Measurements from ENCODE around the gene CLEC17A.

Gene CLEC17A

DNA sequence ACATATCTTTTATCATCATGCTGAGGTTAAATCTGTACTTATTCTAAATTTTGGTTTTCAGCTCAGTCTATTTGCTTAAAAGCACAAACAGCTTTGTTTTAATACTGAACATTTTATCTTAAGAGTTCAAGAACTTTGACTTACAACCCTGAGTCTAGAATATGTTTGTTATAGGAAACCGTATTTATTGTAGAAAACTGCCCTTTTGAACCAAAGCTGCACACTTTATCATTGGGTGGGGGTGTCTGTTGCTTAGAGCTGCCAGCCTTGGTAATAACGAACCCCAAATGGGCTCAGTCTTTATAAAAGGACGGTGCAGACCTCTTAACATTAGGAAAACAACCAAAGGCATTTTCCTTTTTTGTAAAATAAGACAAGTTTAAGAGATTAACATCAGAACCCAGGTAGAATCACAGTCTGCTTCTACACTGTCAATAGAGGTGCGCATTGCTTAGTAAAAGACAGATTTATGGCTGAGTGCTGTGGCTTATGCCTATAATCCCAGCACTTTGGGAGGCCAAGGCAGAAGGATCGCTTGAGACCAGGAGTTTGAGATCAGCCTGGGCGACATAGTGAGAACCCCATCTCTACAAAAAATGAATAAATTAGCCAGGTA, 77.1 kb downstream of the CLEC17A start:
- DNase-seq, result no peak

DNA sequence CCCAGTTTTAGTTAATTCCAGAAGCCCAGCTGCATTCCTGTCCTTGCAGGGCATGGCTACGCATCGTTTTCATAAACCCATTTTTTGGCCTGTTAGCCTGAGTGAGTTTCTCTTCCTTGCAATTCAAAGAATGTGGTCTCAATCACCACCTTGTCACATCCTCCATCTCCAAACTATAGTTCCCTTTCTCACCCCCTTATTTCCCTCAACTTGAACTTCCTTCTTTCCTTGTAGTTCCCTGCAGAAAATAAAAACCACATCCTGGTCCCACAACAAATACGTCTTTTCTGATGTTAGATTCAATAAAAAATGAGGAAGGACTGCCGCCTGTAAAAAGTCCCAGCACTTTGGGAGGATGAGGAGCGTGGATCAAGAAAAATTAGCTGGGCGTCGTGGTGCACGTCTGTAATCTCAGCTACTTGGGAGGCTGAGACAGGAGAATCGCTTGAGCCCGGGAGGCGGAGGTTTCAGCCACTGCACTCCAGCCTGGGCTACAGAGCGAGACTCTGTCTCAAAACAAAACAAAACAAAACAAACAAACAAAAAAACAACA, 78.6 kb downstream of the CLEC17A start:
- no peak for DNase-seq
